ENCODE data around the gene ZNF71. TPM values are rescaled to one million over a fixed set of nuclear protein-coding genes. Genes with fewer than 3 reads are reported as not detected.

The ZNF71 gene
- total and polyA plus RNA-seq, 2 of the 8 experiments (the other 6 are each of a cell fraction or from before 2014, with no cell fraction given), result 8.2 to 12.4 TPM

DNA sequence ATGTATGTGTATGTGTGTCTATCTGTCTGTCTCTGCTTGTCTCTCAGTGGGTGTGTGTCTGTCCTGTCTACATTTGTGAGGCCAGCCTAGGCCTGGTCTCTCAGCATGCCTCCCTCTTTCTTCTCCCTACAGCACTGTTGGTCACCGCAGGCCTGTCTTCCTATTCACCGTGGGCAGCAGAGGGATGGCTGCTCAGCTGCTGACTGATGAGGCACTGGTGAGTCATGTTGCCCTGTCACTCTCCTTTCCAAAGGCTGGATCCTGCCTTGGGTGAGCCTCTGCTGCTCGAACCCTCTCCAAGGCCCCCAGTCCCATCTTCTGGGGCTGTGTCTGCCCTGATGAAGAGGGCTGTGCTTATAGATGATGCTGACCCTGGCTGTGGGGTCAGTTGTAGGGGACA lies 6.3 kb downstream of the ZNF71 start:
- H4K91ac ChIP-seq (replicated peaks; ENCODE audit: insufficient read length, low read length), result no peak overlapping the region
- no peak overlapping the region for H2BK120ac ChIP-seq (replicated peaks; ENCODE audit: low read depth, low read length)
- no peak overlapping the region for H4K5ac ChIP-seq (ENCODE audit: insufficient read length, low read depth, low read length)
- no peak overlapping the region for H2AFZ ChIP-seq (ENCODE audit: low read length)
- H3K4me1 ChIP-seq (replicated peaks in 1 of 4; ENCODE audit: control insufficient read depth in 3 of 4, insufficient read depth in 4 of 4, low read length in 3 of 4), result no peaks in the 10 kb centered on the region; a peak in 1 of 7 replicates
- FAIRE-seq (no peak), DNase-seq (ENCODE audit: low read depth in 1 of 2, low spot score in 2 of 2) (no peak)
- ChIA-PET CTCF (ENCODE audit: partially characterized antibody) (no interaction called here), POLR2A (ENCODE audit: partially characterized antibody) (no interaction called here)
- no peaks in the 10 kb centered on the region for H3K23me2 ChIP-seq (ENCODE audit: low read depth, low read length)
- H3K56ac ChIP-seq (replicated peaks; ENCODE audit: insufficient read length, low read depth, low read length), result no peak overlapping the region
- no peaks in the 10 kb centered on the region for H4K20me1 ChIP-seq (replicated peaks in 1 of 2; ENCODE audit: control insufficient read depth in 1 of 2, insufficient read depth in 2 of 2, low read length in 2 of 2)
- H3K79me2 ChIP-seq (ENCODE audit: control insufficient read depth in 1 of 2, insufficient read depth in 2 of 2, low read length in 2 of 2), result peaks cover 3 to 39% of the 10 kb centered on the region in 2 experiments; a peak in 3 of 4 replicates
- H3K27me3 ChIP-seq (replicated peaks in 1 of 4; ENCODE audit: control insufficient read depth in 3 of 4, extremely low read depth in 1 of 4, insufficient read depth in 3 of 4, low read length in 3 of 4), result no peaks in the 10 kb centered on the region
- H2BK5ac ChIP-seq (ENCODE audit: low read depth, low read length), result no peak overlapping the region; the same call in 1 of the 2 replicates
- H3K79me1 ChIP-seq (ENCODE audit: low read depth, low read length), result peaks cover 5% of the 10 kb centered on the region
- peaks cover 10 to 13% of the 10 kb centered on the region in 2 experiments; a peak in 2 of 4 replicates for H3K9me3 ChIP-seq (ENCODE audit: insufficient read depth in 2 of 2, low read depth in 1 of 2, low read length in 1 of 2)
- H2BK12ac ChIP-seq (ENCODE audit: low read depth, low read length), result no peak overlapping the region
- H4K8ac ChIP-seq (ENCODE audit: extremely low read depth, insufficient read depth, low read length), result no peak overlapping the region
- H3K4me2 ChIP-seq (ENCODE audit: insufficient read depth in 1 of 2, low read depth in 2 of 2, low read length in 2 of 2), result no peak overlapping the region
- H3K27ac ChIP-seq (ENCODE audit: low read depth, low read length), result no peak overlapping the region
- no peak overlapping the region for H2BK20ac ChIP-seq (ENCODE audit: low read length)
- H3K36me3 ChIP-seq (ENCODE audit: control insufficient read depth in 2 of 4, insufficient read depth in 4 of 4, low read length in 3 of 4), result peaks cover 0 to 10% (median 4%) of the 10 kb centered on the region in 4 experiments; a peak in 6 of 8 replicates
- H3K18ac ChIP-seq (ENCODE audit: extremely low read depth, low read length), result no peak overlapping the region
- H2AK5ac ChIP-seq (ENCODE audit: low read depth, low read length), result no peak overlapping the region
- no peak overlapping the region for H3K4ac ChIP-seq (replicated peaks; ENCODE audit: insufficient read length, low read depth, low read length)
- no peak overlapping the region for H3K14ac ChIP-seq (ENCODE audit: insufficient read length)
- no peak overlapping the region for H2BK15ac ChIP-seq (ENCODE audit: low read length)
- H3K23ac ChIP-seq (ENCODE audit: insufficient read length), result no peak overlapping the region
- no peak overlapping the region for H3K4me3 ChIP-seq (ENCODE audit: extremely low read depth in 1 of 4, insufficient read depth in 2 of 4, low read depth in 3 of 4, low read length in 4 of 4)
- WGBS, 2 experiments (ENCODE audit: extremely low coverage in 1 of 2, insufficient coverage in 1 of 2, insufficient read length in 1 of 2, insufficient replicate concordance in 2 of 2, low coverage in 1 of 2, low lambda C conversion rate in 2 of 2, missing lambda C conversion rate in 1 of 2), result 88% methylated on average over 3 of the region's 3 CpGs; no CpG with 5 or more reads in 1 of the 2 experiments
- H3K9ac ChIP-seq (replicated peaks in 1 of 4; ENCODE audit: extremely low read depth in 1 of 4, low read depth in 3 of 4, low read length in 3 of 4), result no peak overlapping the region
- no peak for TF ChIP-seq TBP (IDR thresholded peaks at IDR 0.05; ENCODE audit: low read depth, low read length)
- TF ChIP-seq SAP30 (IDR thresholded peaks at IDR 0.05; ENCODE audit: insufficient read depth, insufficient replicate concordance, low read length), result no peak
- TF ChIP-seq, protein P1, sequence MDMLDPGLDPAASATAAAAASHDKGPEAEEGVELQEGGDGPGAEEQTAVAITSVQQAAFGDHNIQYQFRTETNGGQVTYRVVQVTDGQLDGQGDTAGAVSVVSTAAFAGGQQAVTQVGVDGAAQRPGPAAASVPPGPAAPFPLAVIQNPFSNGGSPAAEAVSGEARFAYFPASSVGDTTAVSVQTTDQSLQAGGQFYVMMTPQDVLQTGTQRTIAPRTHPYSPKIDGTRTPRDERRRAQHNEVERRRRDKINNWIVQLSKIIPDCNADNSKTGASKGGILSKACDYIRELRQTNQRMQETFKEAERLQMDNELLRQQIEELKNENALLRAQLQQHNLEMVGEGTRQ (IDR thresholded peaks at IDR 0.05; ENCODE audit: low read length), result no peak
- no peak for TF ChIP-seq NANOG (IDR thresholded peaks at IDR 0.05; ENCODE audit: insufficient read depth, low read depth, low read length, poor library complexity, severe bottlenecking)
- TF ChIP-seq CBX8 (IDR thresholded peaks at IDR 0.05; ENCODE audit: borderline replicate concordance, low read depth, low read length), result no peak
- TF ChIP-seq SUZ12 (IDR thresholded peaks at IDR 0.05; ENCODE audit: low read length), result no peak
- no peak for TF ChIP-seq GABPA (IDR thresholded peaks at IDR 0.05; ENCODE audit: borderline replicate concordance, insufficient read depth, low read length)
- TF ChIP-seq KDM5A (IDR thresholded peaks at IDR 0.05; ENCODE audit: low read length), result no peak
- no peak for TF ChIP-seq SIX5 (IDR thresholded peaks at IDR 0.05; ENCODE audit: low read depth, low read length)
- TF ChIP-seq, protein P2, sequence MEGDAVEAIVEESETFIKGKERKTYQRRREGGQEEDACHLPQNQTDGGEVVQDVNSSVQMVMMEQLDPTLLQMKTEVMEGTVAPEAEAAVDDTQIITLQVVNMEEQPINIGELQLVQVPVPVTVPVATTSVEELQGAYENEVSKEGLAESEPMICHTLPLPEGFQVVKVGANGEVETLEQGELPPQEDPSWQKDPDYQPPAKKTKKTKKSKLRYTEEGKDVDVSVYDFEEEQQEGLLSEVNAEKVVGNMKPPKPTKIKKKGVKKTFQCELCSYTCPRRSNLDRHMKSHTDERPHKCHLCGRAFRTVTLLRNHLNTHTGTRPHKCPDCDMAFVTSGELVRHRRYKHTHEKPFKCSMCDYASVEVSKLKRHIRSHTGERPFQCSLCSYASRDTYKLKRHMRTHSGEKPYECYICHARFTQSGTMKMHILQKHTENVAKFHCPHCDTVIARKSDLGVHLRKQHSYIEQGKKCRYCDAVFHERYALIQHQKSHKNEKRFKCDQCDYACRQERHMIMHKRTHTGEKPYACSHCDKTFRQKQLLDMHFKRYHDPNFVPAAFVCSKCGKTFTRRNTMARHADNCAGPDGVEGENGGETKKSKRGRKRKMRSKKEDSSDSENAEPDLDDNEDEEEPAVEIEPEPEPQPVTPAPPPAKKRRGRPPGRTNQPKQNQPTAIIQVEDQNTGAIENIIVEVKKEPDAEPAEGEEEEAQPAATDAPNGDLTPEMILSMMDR (IDR thresholded peaks at IDR 0.05; ENCODE audit: control extremely low read depth in 1 of 3, insufficient read depth in 1 of 3, low read depth in 1 of 3, low read length in 3 of 3), result no peak

Measured in H1 (cell line).